Measurements from ENCODE around the gene LMO7. TPM values are rescaled to one million over a fixed set of nuclear protein-coding genes. Genes with fewer than 3 reads are reported as not detected.

Gene LMO7
- total and polyA plus RNA-seq, 2 of the 8 experiments (the other 6 are each of a cell fraction or from before 2014, with no cell fraction given), result 8.1 to 28.3 TPM

- TF ChIP-seq CHD7 (IDR thresholded peaks at IDR 0.05; ENCODE audit: insufficient replicate concordance, low read length) (no peak), KDM1A (IDR thresholded peaks at IDR 0.05; ENCODE audit: borderline replicate concordance, low read length) (no peak), SRF (IDR thresholded peaks at IDR 0.05; ENCODE audit: low read depth, low read length) (no peak), EZH2 (IDR thresholded peaks at IDR 0.05; ENCODE audit: low read depth, low read length, severe bottlenecking) (no peak), ATF3 (IDR thresholded peaks at IDR 0.05; ENCODE audit: insufficient read depth, low read depth, low read length) (no peak), SUZ12 (IDR thresholded peaks at IDR 0.05; ENCODE audit: low read length) (no peak), FOSL1 (IDR thresholded peaks at IDR 0.05; ENCODE audit: insufficient read depth, low read depth, low read length) (no peak)
These were observed 203.3 kb downstream of the LMO7 start (continued) for GRCh38 chr13:75839406-75839805.
